Measurements from ENCODE around the gene PIK3R6.

Gene PIK3R6

GRCh38 chr17:8855477-8856204 lies 11.8 kb downstream of the PIK3R6 start:
- DNase-seq (ENCODE audit: low read depth, low spot score) = no peak

- DNase-seq (ENCODE audit: low read depth, low spot score) = no peak
Measured at GRCh38 chr17:8851600-8851999, 15.9 kb downstream of the PIK3R6 start.

- no peak for DNase-seq (ENCODE audit: low read depth, low spot score)
Measured at GRCh38 chr17:8849311-8850041, 18.0 kb downstream of the PIK3R6 start.

GRCh38 chr17:8847891-8848290 lies 19.6 kb downstream of the PIK3R6 start:
- DNase-seq (ENCODE audit: low read depth, low spot score) = no peak

- DNase-seq (ENCODE audit: low read depth, low spot score) = peak; percentile 64
Measured at GRCh38 chr17:8846768-8847211, 20.7 kb downstream of the PIK3R6 start.

GRCh38 chr17:8844229-8845218 lies 22.9 kb downstream of the PIK3R6 start:
- no peak for DNase-seq (ENCODE audit: low read depth, low spot score)

- DNase-seq (ENCODE audit: low read depth, low spot score) = no peak
Measured at GRCh38 chr17:8843344-8843743, 24.1 kb downstream of the PIK3R6 start.

GRCh38 chr17:8841844-8842243 lies 25.6 kb downstream of the PIK3R6 start:
- DNase-seq (ENCODE audit: low read depth, low spot score) = no peak

- DNase-seq (ENCODE audit: low read depth, low spot score) = no peak
Measured at GRCh38 chr17:8839410-8839935, 28.0 kb downstream of the PIK3R6 start.

GRCh38 chr17:8838551-8839095 lies 28.9 kb downstream of the PIK3R6 start:
- no peak for DNase-seq (ENCODE audit: low read depth, low spot score)

- peak; percentile 39 for DNase-seq (ENCODE audit: low read depth, low spot score)
Measured at GRCh38 chr17:8837563-8838075, 29.9 kb downstream of the PIK3R6 start.

GRCh38 chr17:8836821-8837562 lies 30.5 kb downstream of the PIK3R6 start:
- DNase-seq (ENCODE audit: low read depth, low spot score) = no peak

- no peak for DNase-seq (ENCODE audit: low read depth, low spot score)
Measured at GRCh38 chr17:8835631-8836364, 31.7 kb downstream of the PIK3R6 start.

GRCh38 chr17:8835106-8835505 lies 32.4 kb downstream of the PIK3R6 start:
- DNase-seq (ENCODE audit: low read depth, low spot score) = no peak

- DNase-seq (ENCODE audit: low read depth, low spot score) = no peak
Measured at GRCh38 chr17:8832711-8833352, 34.6 kb downstream of the PIK3R6 start.

- DNase-seq (ENCODE audit: low read depth, low spot score) = no peak
Measured at GRCh38 chr17:8831234-8831849, 36.1 kb downstream of the PIK3R6 start.

GRCh38 chr17:8830141-8830540 lies 37.3 kb downstream of the PIK3R6 start:
- DNase-seq (ENCODE audit: low read depth, low spot score) = no peak

- no peak for DNase-seq (ENCODE audit: low read depth, low spot score)
Measured at GRCh38 chr17:8829036-8829941, 38.2 kb downstream of the PIK3R6 start.

All from astrocyte of the hippocampus (primary cell).